Activated CD4-positive, alpha-beta T cell treated with anti-CD3 and anti-CD28 coated beads, Interleukin-2, Interleukin-4, amounts not matched to agents 100 ng/mL and 50 ng/mL, durations not matched to agents 16 hours and 8 hours (primary cell): Measurements from ENCODE around the gene VSIG2.
"Not testable (repeated sequence)": the region's sequence is repeated elsewhere in the genome, so short reads cannot be mapped to it uniquely, and the experiment has no call there.

Source experiments
- DNase-seq: peaks from one replicate; pipeline ENCODE4 v3.0.0-alpha.2; 2020; ENCODE audit warnings: low spot score

VSIG2 gene

DNA sequence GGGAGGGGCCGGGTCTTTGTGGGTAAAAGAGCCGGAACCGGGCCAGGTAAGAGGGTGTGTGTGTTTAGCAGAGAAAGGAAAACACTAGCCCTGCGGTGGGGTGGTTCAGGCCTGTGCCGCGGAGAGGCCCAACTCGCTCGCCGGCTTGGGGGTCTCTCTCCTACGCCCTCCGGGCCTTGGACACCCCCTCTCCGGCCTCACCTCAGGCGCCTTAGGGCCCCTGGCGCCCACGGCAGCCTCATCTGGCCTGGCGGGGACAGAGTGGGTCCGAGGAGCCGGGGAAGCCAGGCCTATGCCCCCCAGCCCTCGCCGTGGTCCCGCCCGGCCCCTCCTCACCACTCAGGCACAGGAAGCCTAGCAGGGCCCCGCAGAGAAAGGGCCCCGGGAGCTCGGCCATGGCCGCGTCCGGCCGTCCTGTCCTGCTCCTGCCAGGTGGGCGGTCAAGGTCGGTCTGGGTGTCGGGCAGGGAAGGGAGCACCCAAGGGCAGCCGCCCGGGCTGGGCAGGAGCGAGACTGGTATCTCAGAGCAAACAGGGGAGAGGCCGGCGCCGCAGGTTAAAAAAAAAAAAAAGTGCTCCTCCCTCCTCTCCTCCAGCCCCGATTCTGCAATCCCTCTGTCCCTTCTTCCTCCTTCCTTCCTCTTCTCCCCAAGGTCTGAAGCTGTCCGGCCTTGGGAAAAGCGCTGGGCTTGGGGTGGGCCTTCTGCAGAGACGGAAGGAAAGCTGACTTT lies at the start of gene VSIG2:
Gene VSIG2, minus strand, starts transcription at position 515 of the 730 bp plus-strand sequence. Its CDS starts 118 bp downstream, at position 397.
- DNase-seq = no peak

DNA sequence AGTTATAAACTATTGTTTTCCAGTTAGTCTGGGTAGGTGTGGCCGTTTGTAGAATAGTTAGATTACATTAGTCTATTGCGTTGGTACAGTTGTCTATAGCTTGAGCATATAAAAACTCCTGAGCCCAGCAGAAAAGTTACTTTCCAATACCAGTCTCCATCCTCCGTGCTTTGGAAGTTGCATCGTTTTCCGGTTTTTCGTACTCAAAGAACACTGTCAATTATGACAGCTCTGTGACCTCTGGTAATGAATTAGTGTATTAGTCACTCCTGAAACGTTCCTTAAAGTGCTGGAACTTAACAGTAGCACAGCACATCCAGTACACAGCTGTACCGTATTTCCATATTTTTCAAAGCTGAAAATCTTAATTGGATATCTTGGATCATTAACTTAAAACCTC lies 49.0 kb upstream of the VSIG2 start:
- peak; percentile 15 for DNase-seq

- peak; percentile 78 for DNase-seq
These were observed 48.3 kb upstream of the VSIG2 start, which contains the start of gene MSANTD2 for GRCh38 chr11:124800226-124800929. TSS of gene MSANTD2 (minus strand) at chr11:124800406. CDS start at chr11:124800380, 26 bp downstream.

GRCh38 chr11:124799348-124800225 lies 47.5 kb upstream of the VSIG2 start:
- DNase-seq = peak; percentile 22

DNA sequence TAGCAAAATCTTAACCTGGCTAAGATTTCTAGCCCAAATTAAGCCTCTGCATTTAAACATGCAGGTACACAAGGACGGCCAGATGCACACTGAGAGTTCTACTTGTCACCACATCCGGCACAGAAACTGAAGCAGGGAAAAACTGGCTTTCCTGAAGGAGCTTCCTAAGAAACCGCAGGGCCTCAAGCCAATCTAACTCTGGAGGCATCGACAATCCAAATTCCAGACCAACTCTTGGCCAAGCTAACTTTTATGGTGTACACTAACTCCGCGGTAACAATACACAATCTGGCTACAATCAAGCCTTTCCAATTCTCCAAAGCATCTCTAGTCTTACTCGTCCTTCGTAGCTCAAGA lies 46.9 kb upstream of the VSIG2 start:
- no peak for DNase-seq

DNA sequence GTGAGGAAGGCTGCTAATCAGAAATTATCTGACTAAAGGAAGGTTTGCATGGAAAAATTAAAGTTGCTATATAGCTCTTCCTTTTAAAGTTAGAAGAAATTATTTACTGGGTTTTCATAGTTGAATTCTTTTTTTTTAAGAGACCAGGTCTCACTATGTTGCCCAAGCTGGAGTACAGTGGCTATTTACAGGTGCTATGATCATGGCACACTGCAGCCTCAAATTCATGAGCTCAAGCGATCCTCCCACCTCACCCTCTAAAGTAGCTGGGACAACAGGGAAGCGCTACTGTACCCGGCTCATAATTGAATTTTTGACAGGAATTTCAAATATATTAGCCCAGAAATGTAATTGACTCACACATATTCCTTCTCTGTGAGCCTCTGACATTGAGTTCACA lies 44.3 kb upstream of the VSIG2 start:
- DNase-seq = no peak

- DNase-seq = peak; percentile 40
These were observed 41.6 kb upstream of the VSIG2 start for GRCh38 chr11:124793466-124794278.

DNA sequence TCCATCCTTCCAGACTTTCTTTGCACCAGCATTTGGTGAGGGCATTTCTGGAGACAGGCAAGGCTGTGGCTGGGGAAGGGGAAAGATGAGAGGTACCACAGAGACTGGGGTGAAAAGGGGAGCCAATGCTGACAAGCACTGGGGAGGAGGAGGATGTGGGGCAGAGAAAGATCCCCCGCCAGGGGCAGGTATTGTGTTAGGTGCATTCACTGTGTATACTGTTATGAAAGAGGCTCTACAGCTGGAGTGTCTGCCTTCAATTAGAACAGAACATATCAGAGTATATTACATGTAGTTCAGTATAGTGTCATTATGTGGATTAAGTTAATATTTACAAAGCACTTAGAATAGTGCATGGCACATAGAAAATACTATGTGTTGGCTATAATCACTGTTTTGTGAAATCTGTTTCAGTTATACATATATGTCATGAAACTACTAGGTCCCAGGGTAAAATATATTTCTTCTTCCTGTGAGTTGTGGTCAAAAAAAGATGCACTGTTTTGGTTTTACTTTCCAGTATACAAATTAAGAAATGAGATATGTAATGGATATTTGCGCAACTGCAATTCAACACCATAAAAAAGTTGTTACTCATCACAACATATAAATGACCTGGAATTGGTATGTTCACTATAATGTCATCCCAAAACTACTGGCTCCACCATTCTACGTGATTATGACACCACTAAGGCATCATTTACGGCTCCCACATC lies 39.7 kb upstream of the VSIG2 start:
- DNase-seq = peak; percentile 11

DNA sequence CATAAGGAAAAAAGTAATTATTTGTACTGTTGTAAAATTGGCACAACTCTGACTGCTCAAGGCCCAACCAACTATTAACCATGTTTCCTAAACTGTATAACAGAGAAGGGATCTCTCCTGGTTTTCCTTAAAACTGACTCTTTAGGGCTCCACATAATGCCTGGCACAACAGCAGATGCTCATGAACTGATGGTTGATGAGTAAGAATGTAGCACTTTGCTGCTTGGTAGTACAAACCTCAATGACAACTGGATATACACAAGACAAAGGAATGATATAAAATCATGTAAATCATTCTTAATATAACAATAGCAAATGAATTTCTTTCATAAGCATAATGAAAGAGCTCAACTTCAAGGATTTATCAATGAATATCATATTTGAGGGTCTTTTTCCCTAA lies 36.5 kb upstream of the VSIG2 start:
- no peak for DNase-seq

- DNase-seq = no peak
These were observed 32.0 kb upstream of the VSIG2 start for GRCh38 chr11:124784051-124784450.

DNA sequence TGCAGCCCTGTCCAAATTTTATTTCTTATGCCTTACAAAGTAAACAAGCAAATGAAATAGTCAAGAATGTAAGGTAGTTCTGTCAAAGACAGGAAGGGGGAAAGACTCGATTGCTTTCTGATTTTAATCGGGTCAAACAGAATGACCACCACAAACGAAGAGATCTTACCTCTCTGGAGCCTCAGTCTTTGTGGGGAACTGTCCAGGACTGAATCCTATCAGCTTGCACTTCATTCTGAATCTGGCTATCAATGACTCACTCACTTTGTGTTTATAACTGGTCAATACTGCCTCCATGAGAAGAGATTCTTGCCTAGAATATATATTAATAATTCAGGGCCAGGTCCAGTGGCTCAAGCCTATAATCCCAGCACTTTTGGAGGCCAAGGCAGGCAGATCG lies 30.9 kb upstream of the VSIG2 start:
- no peak for DNase-seq

DNA sequence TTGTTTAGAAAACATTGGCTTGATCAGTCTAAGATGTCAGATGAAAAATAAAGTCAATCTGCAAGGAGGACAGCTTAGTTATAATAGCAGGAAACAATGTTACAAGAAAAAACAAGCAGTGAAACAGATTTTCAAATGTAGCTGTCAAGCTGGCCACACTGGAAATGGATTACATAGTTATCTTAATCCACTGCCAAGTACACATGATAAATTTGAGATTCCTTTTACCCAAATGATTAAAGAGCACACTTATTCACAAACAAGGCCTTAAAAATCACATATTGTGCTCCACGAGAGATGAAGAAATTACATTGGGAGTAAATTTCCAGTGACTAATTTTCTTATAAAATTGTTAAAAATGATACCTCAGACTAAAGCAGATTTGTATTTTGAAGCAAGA lies 27.5 kb upstream of the VSIG2 start:
- DNase-seq = no peak

- DNase-seq = no peak
These were observed 26.2 kb upstream of the VSIG2 start for GRCh38 chr11:124778281-124778680.

GRCh38 chr11:124776865-124777645 lies 25.0 kb upstream of the VSIG2 start:
- no peak for DNase-seq

DNA sequence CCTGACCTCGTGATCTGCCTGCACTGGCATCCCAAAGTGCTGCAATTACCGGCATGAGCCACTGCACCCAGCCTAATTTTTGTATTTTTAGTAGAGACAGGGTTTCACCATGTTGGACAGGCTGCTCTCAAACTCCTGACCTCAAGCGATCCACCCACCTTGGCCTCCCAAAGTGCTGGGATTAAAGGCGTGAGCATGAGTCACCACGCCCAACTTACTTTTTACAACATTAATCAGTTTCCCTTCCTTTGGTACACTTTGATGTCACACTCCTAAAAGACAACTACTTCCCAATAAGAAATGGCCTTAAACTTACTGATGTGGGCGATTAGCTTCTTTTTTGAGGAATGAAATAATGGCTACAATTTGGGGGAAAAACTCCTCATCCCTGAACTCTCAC lies 18.9 kb upstream of the VSIG2 start:
- not testable (repeated sequence) for DNase-seq

DNA sequence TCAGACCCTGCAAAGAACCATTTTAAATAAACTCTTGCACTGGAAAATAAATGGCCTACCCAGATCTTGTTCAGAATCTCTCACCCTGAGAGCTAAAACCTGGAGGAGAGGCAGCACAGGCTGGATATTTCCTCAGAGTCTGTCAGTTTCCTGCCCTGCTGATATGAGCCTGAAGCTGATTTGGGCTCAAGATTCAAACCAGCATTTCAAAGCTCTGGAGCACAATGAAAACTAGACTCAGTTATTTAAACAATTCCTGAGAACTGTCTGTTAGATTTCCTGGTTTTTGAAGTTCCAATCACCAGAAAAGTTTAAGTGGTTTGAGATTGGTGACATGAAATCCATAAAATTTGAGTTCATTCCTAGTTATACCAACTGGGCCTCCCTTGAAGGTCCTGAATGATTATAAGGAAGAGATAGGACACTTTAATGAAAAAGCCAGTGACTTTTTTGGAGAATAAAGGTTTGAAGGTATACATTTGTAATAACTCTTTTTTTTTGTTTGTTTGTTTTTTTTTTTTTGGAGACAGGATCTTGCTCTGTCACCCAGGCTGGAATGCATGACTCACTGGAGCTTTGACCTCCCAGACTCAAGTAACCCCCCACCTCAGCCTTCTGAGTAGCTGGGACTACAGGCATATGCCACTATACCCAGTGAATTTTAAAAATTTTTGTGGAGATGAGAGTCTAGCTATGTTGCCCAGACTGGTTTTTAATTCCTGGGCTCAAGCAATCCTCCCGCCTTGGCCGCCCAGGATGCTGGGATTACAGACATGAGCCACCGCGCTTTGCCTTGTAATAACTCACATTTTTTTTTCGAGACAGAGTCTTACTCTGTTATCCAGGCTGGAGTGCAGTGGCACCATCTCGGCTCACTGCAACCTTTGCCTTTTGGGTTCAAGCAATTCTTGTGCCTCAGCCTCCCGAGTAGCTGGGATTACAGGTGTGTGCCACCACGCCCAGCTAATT lies 18.0 kb upstream of the VSIG2 start:
- DNase-seq = no peak

- DNase-seq = no peak
These were observed 16.9 kb upstream of the VSIG2 start for GRCh38 chr11:124768914-124769313.

- DNase-seq = no peak
These were observed 14.1 kb upstream of the VSIG2 start for GRCh38 chr11:124766156-124766555.
